ENCODE results near the gene HSBP1.

HSBP1 gene

GRCh38 chr16:83838151-83838550 lies 30.4 kb downstream of the HSBP1 start:
- no peak for TF ChIP-seq CTCF (conservative IDR thresholded peaks at IDR 0.05; ENCODE audit: low read length)
- DNase-seq (ENCODE audit: low read depth): no peak
- H3K4me3 ChIP-seq (ENCODE audit: low read length): no peak overlapping the region

GRCh38 chr16:83839561-83839960 lies 31.8 kb downstream of the HSBP1 start:
- no peak for DNase-seq (ENCODE audit: low read depth)
- TF ChIP-seq CTCF (conservative IDR thresholded peaks at IDR 0.05; ENCODE audit: low read length): no peak

GRCh38 chr16:83840060-83840617 lies 32.4 kb downstream of the HSBP1 start:
- H3K4me3 ChIP-seq (ENCODE audit: low read length): no peak overlapping the region
- no peak for DNase-seq (ENCODE audit: low read depth)
- no peak for TF ChIP-seq CTCF (conservative IDR thresholded peaks at IDR 0.05; ENCODE audit: low read length)

More at GRCh38 chr16:83839561-83839960, 31.8 kb downstream of the HSBP1 start:
- H3K4me3 ChIP-seq (ENCODE audit: low read length): no peak overlapping the region

GRCh38 chr16:83842291-83842690 lies 34.5 kb downstream of the HSBP1 start:
- no peak for DNase-seq (ENCODE audit: low read depth)
- H3K4me3 ChIP-seq (ENCODE audit: low read length): no peak overlapping the region
- TF ChIP-seq CTCF (conservative IDR thresholded peaks at IDR 0.05; ENCODE audit: low read length): no peak

- TF ChIP-seq CTCF (conservative IDR thresholded peaks at IDR 0.05; ENCODE audit: low read length): no peak
- no peak for DNase-seq (ENCODE audit: low read depth)
- H3K4me3 ChIP-seq (ENCODE audit: low read length): no peak overlapping the region
Observed at GRCh38 chr16:83842756-83843507, 35.2 kb downstream of the HSBP1 start.

GRCh38 chr16:83843657-83844056 lies 35.9 kb downstream of the HSBP1 start:
- DNase-seq (ENCODE audit: low read depth): no peak
- no peak overlapping the region for H3K4me3 ChIP-seq (ENCODE audit: low read length)

More at GRCh38 chr16:83843657-83844056, 35.9 kb downstream of the HSBP1 start:
- TF ChIP-seq CTCF (conservative IDR thresholded peaks at IDR 0.05; ENCODE audit: low read length): no peak
